HepG2 (cell line): ENCODE data around the gene CLRN2. TPM values are rescaled to one million over a fixed set of nuclear protein-coding genes. Genes with fewer than 3 reads are reported as not detected.

ENCODE experiments used
- ATAC-seq: fragments of 200-7000 bp; cut with Tn5 transposase; 3 replicates; pipeline ENCODE4 v1.9.1; 2020; ENCODE audit warnings: mild to moderate bottlenecking, moderate library complexity
- BruUV-seq: library from RNA; stranded (reverse); fragments of 400-500 nt; replicated peaks from 2 replicates; lab custom pipeline; 2021; lab: Mats Ljungman, UMichigan
- CTCF ChIA-PET: fragments of 300-600 bp; formaldehyde crosslinking; extraction: SDS; loops from one replicate; lab custom pipeline; 2021; ENCODE audit warnings: low total read pairs, inconsistent platforms, low intra/inter-chr PET ratio; lab: Yijun Ruan, JAX
- POLR2A ChIA-PET: fragments of 350-600 bp; sonication (Branson Sonifier 250); formaldehyde crosslinking; loops from one replicate; lab custom pipeline; 2020; ENCODE audit warnings: antibody characterized with exemption, inconsistent platforms; lab: Yijun Ruan, JAX
- DNase-seq: peaks from one replicate; pipeline ENCODE4 v3.0.0-alpha.2; 2015; ENCODE audit warnings: low spot score
- FAIRE-seq: peaks from 3 replicates; lab custom pipeline; 2011; peaks lifted over from hg19 to GRCh38; lab: Jason Lieb, UNC
- H2AFZ ChIP-seq: one replicate; pipeline ENCODE4 v1.6.1; 2011; ENCODE audit warnings: low read length, inconsistent platforms
- H3K27ac ChIP-seq: fragments of 300-600 bp; 3 replicates; pipeline ENCODE4 v1.8.0; 2011; ENCODE audit warnings: mixed run types, mild to moderate bottlenecking, mixed read lengths, low read length, inconsistent platforms; ENCODE audit not compliant: insufficient read depth; ENCODE audit errors: extremely low read length
- H3K27me3 ChIP-seq, 2 experiments: fragments of 200-600 bp in 1 of 2; 2 replicates in 1 of 2; 3 replicates in 1 of 2; pipeline versions ENCODE4 v1.6.0 to v1.8.0; 2011; ENCODE audit warnings: low read length in 2 of 2, mild to moderate bottlenecking in 2 of 2, moderate library complexity in 2 of 2, inconsistent platforms in 1 of 2; ENCODE audit not compliant: insufficient read depth in 2 of 2, control insufficient read depth in 1 of 2
- H3K36me3 ChIP-seq, 2 experiments: fragments of 200-600 bp in 1 of 2; replicated peaks in 1 of 2; 2 replicates in 1 of 2; 3 replicates in 1 of 2; pipeline versions ENCODE4 v1.5.1 to v1.8.0; 2011; ENCODE audit warnings: low read length in 2 of 2, inconsistent platforms in 1 of 2; ENCODE audit not compliant: insufficient read depth in 2 of 2, control insufficient read depth in 1 of 2
- H3K4me1 ChIP-seq: 2 replicates; pipeline ENCODE4 v1.5.1; 2012; ENCODE audit warnings: low read length, inconsistent platforms; ENCODE audit not compliant: insufficient read depth
- H3K4me2 ChIP-seq: 2 replicates; pipeline ENCODE4 v1.6.0; 2011; ENCODE audit warnings: low read depth, low read length, inconsistent platforms
- H3K4me3 ChIP-seq, 3 experiments: fragments of 200-600 bp in 1 of 3; sonication (generic), shearing (Covaris generic) in 1 of 3; replicated peaks in 1 of 3; 2 replicates each; pipeline ENCODE4 v1.5.1; 2011 to 2016; ENCODE audit warnings: low read length in 3 of 3, inconsistent platforms in 2 of 3, low read depth in 2 of 3, mild to moderate bottlenecking in 2 of 3, control low read depth in 1 of 3, mixed read lengths in 1 of 3; ENCODE audit not compliant: insufficient read depth in 1 of 3
- H3K79me2 ChIP-seq: one replicate; pipeline ENCODE4 v1.6.1; 2011; ENCODE audit warnings: low read length, inconsistent platforms; ENCODE audit not compliant: insufficient read depth
- H3K9ac ChIP-seq: 2 replicates; pipeline ENCODE4 v1.6.0; 2011; ENCODE audit warnings: mild to moderate bottlenecking, low read depth, low read length, inconsistent platforms; ENCODE audit not compliant: insufficient read depth
- H3K9me3 ChIP-seq: 2 replicates; pipeline ENCODE4 v1.5.1; 2012; ENCODE audit warnings: mild to moderate bottlenecking, low read length
- H4K20me1 ChIP-seq: 2 replicates; pipeline ENCODE4 v1.6.0; 2011; ENCODE audit warnings: inconsistent platforms, mild to moderate bottlenecking, low read length, moderate library complexity; ENCODE audit not compliant: insufficient read depth
- ARNT ChIP-seq: fragments of 450-650 bp; IDR thresholded peaks from 2 replicates; pipeline ENCODE4 v1.6.1; 2017
- HIC2 ChIP-seq: sonication (generic); formaldehyde crosslinking; IDR thresholded peaks from 2 replicates; pipeline ENCODE4 v1.9.0; 2022; ENCODE audit warnings: low read depth, missing genetic modification reagents
- KAT2B ChIP-seq: fragments of 150-350 bp; IDR thresholded peaks from 2 replicates; pipeline ENCODE4 v1.6.1; 2014; ENCODE audit warnings: low read depth, low read length, borderline replicate concordance
- NR2F6 ChIP-seq, 2 experiments: IDR thresholded peaks; 2 replicates each; pipeline ENCODE4 v1.6.1; 2016; ENCODE audit warnings: antibody characterized with exemption in 1 of 2, mild to moderate bottlenecking in 1 of 2
- PAXIP1 ChIP-seq: sonication (generic); formaldehyde crosslinking; conservative IDR thresholded peaks from 2 replicates; pipeline ENCODE4 v1.4.0; 2020; ENCODE audit warnings: mild to moderate bottlenecking, missing genetic modification reagents, moderate library complexity
- SOX6 ChIP-seq, 2 experiments: fragments of 450-650 bp in 1 of 2; sonication (generic) in 1 of 2; formaldehyde crosslinking in 1 of 2; IDR thresholded peaks; 2 replicates each; pipeline versions ENCODE4 v1.4.0 to v1.6.1; 2017 to 2020; ENCODE audit warnings: antibody characterized with exemption in 1 of 2, mild to moderate bottlenecking in 1 of 2, missing genetic modification reagents in 1 of 2
- SRSF1 ChIP-seq: fragments of 200-400 bp; formaldehyde crosslinking; optimal IDR thresholded peaks from 2 replicates; pipeline ENCODE3; 2017; ENCODE audit warnings: mild to moderate bottlenecking, low read depth, low read length, moderate library complexity
- ZNF629 ChIP-seq: sonication (generic); formaldehyde crosslinking; conservative IDR thresholded peaks from 2 replicates; pipeline ENCODE4 v1.5.0; 2020; ENCODE audit warnings: missing genetic modification reagents
- ZNF792 ChIP-seq: IDR thresholded peaks from 2 replicates; pipeline ENCODE4 v1.6.1; 2016
- WGBS: methylation state at CpG from one replicate; pipeline ENCODE4 v1.1.6; 2017; ENCODE audit warnings: low lambda C conversion rate; 5-methylcytosine and 5-hydroxymethylcytosine counted together
- in situ Hi-C: cut with HindIII; loops from 2 replicates; pipeline ENCODE4 v1.10.0; 2017; ENCODE audit warnings: low pct_unique_long_range_greater_than_20kb; ENCODE audit not compliant: extremely low pct_ligation_motif_present
- intact Hi-C: fragments of 100-400 bp; cut with micrococcal nuclease; formaldehyde crosslinking; loops from one replicate; pipeline ENCODE4 v1.10.0; 2022; ENCODE audit not compliant: unreplicated experiment
- polyA plus RNA-seq, 8 experiments: library from polyadenylated mRNA; depleted of rRNA in 3 of 8; stranded (reverse) in 7 of 8; unstranded in 1 of 8; fragments of >200 nt; fragmentation: Illumina TruSeq in 4 of 8; extraction: Trizol in 4 of 8; gene quantifications; 2 replicates each; pipeline versions ENCODE4 v1.2.1 to v1.2.3, GENCODE V29; 2011 to 2016; ENCODE audit warnings: low read depth in 4 of 8, missing spikeins in 1 of 8, mixed read lengths in 1 of 8; ENCODE audit not compliant: insufficient read depth in 1 of 8
- total RNA-seq, 5 experiments: library from RNA; depleted of rRNA; stranded (reverse); fragments of >200 nt; fragmentation: Illumina TruSeq; extraction: Trizol; gene quantifications; 2 replicates each; pipeline ENCODE4 v1.2.3, GENCODE V29; 2016; ENCODE audit warnings: low read depth in 1 of 5
- TF ChIP-seq, protein P1 (sequence below): IDR thresholded peaks from 2 replicates; pipeline ENCODE4 v1.6.1; 2012; ENCODE audit warnings: inconsistent platforms
- TF ChIP-seq, protein P2 (sequence below): sonication (generic); formaldehyde crosslinking; IDR thresholded peaks from 2 replicates; pipeline ENCODE4 v1.4.0; 2020; ENCODE audit warnings: missing genetic modification reagents
- TF ChIP-seq, protein P3 (sequence below): sonication (generic); formaldehyde crosslinking; IDR thresholded peaks from 2 replicates; pipeline ENCODE4 v1.4.0; 2020; ENCODE audit warnings: missing genetic modification reagents, borderline replicate concordance

The CLRN2 gene
- total and polyA plus RNA-seq, 2 of the 13 experiments (the other 11 are each of a cell fraction or from before 2014, with no cell fraction given): not detected

- BruUV-seq: no TSS peak
- H3K4me3 ChIP-seq: peak overlapping the region; percentile 17 to 54 (median 22)
- H3K27ac ChIP-seq: peak overlapping the region; percentile 27
- peak; percentile 24 for ATAC-seq
- intact Hi-C loops (loop anchor here (1.0 to 10.0 kb wide), 2 partner anchors 15 to 119 kb away; no protein-coding TSS in a partner anchor), in situ Hi-C loops (no loop called here)
- H2AFZ ChIP-seq: no peak overlapping the region
- WGBS: 11% methylated on average over 11 of the region's 14 CpGs
- no peaks in the 10 kb centered on the region for H3K36me3 ChIP-seq
- peaks cover 62% of the 10 kb centered on the region for H3K4me1 ChIP-seq
- no peaks in the 10 kb centered on the region; a peak in 1 of 5 replicates for H3K27me3 ChIP-seq
- H3K4me2 ChIP-seq: peak overlapping the region; percentile 71
- no peaks in the 10 kb centered on the region for H3K9me3 ChIP-seq
- H3K9ac ChIP-seq: peak overlapping the region; percentile 48; the same call in 1 of the 2 replicates
- CTCF ChIA-PET: no interaction called here
- peak; percentile 41 for DNase-seq
- FAIRE-seq: peak; percentile 18
- H4K20me1 ChIP-seq: peaks cover under 1% of the 10 kb centered on the region; the same call in 1 of the 2 replicates
- POLR2A ChIA-PET: no interaction called here
- peaks cover 9% of the 10 kb centered on the region for H3K79me2 ChIP-seq
- peak; percentile 100 for TF ChIP-seq ZNF629
- peak; percentile 64 for TF ChIP-seq PAXIP1 (CRISPR knock-in tag)
- no peak for TF ChIP-seq SRSF1
- TF ChIP-seq, protein P1, sequence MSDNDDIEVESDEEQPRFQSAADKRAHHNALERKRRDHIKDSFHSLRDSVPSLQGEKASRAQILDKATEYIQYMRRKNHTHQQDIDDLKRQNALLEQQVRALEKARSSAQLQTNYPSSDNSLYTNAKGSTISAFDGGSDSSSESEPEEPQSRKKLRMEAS: peak; percentile 54; the same call in 1 of the 2 replicates
- no peak for TF ChIP-seq SOX6 (IDR thresholded peaks at IDR 0.05)
- peak; percentile 40; the same call in 1 of the 2 replicates for TF ChIP-seq SOX6 (CRISPR knock-in tag; IDR thresholded peaks at IDR 0.05)
- TF ChIP-seq, protein P2, sequence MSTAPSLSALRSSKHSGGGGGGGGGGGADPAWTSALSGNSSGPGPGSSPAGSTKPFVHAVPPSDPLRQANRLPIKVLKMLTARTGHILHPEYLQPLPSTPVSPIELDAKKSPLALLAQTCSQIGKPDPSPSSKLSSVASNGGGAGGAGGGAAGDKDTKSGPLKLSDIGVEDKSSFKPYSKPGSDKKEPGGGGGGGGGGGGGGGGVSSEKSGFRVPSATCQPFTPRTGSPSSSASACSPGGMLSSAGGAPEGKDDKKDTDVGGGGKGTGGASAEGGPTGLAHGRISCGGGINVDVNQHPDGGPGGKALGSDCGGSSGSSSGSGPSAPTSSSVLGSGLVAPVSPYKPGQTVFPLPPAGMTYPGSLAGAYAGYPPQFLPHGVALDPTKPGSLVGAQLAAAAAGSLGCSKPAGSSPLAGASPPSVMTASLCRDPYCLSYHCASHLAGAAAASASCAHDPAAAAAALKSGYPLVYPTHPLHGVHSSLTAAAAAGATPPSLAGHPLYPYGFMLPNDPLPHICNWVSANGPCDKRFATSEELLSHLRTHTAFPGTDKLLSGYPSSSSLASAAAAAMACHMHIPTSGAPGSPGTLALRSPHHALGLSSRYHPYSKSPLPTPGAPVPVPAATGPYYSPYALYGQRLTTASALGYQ (CRISPR knock-in tag): no peak
- peak; percentile 31; the same call in 1 of the 2 replicates for TF ChIP-seq KAT2B
- no peak for TF ChIP-seq ARNT
- TF ChIP-seq, protein P3, sequence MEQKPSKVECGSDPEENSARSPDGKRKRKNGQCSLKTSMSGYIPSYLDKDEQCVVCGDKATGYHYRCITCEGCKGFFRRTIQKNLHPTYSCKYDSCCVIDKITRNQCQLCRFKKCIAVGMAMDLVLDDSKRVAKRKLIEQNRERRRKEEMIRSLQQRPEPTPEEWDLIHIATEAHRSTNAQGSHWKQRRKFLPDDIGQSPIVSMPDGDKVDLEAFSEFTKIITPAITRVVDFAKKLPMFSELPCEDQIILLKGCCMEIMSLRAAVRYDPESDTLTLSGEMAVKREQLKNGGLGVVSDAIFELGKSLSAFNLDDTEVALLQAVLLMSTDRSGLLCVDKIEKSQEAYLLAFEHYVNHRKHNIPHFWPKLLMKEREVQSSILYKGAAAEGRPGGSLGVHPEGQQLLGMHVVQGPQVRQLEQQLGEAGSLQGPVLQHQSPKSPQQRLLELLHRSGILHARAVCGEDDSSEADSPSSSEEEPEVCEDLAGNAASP (CRISPR knock-in tag): peak; percentile 69; the same call in 1 of the 2 replicates
- peak; percentile 19; the same call in 1 of the 2 replicates for TF ChIP-seq ZNF792
- TF ChIP-seq NR2F6 (IDR thresholded peaks at IDR 0.05): peak; percentile 60; the same call in 1 of the 2 replicates
- peak; percentile 15; the same call in 1 of the 2 replicates for TF ChIP-seq NR2F6 (CRISPR knock-in tag; IDR thresholded peaks at IDR 0.05)
- TF ChIP-seq HIC2 (CRISPR knock-in tag): peak; percentile 83; the same call in 1 of the 2 replicates
Measured at GRCh38 chr4:17515445-17516407, 761 bp downstream of the CLRN2 start.
